T-helper 1 cell (primary cell): Measurements from ENCODE around the gene IFT122.

Source experiments
- DNase-seq, 5 donors: peaks; one replicate each; pipeline ENCODE4 v3.0.0-alpha.2; 2012 to 2020

The IFT122 gene

GRCh38 chr3:129415378-129415777 lies 24.6 kb upstream of the IFT122 start:
- DNase-seq, result no peak

GRCh38 chr3:129415830-129416229 lies 24.2 kb upstream of the IFT122 start:
- no peak for DNase-seq

DNA sequence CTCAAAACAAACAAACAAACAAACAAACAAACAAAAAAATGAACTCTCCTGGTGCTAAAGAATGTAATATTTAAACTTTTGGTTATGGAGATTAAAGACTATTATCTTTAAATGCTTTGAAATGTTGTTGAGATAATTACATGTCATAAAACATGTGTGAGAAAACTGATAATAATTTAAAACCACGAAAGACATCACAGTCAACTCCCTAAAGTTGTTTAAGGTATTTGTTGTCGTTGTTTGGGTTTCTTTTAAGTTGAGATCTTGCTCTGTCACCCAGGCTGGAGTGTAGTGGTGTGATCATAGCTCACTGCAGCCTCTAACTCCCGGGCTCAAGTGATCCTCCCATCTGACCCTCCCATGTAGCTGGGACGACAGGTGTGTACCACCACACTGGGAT lies 23.6 kb upstream of the IFT122 start:
- no peak for DNase-seq

DNA sequence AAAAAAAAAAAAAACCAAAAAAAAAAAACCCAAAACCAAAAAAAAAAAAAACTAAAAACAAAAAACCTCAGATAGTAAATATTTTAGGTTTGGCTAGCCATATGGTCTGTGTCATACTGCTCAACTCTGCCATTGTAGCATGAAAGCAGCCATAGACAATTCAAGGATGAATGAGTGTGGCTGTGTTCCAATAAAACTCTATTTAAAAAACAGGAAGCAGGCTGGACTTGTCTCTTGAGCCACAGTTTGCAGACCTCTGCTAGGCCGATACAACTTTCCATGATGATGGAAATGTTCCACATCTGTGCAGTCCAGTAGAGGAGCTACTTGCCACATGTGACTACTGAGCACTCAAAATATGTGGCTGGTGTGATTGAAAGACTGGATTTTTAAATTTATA lies 22.7 kb upstream of the IFT122 start:
- DNase-seq, result no peak

DNA sequence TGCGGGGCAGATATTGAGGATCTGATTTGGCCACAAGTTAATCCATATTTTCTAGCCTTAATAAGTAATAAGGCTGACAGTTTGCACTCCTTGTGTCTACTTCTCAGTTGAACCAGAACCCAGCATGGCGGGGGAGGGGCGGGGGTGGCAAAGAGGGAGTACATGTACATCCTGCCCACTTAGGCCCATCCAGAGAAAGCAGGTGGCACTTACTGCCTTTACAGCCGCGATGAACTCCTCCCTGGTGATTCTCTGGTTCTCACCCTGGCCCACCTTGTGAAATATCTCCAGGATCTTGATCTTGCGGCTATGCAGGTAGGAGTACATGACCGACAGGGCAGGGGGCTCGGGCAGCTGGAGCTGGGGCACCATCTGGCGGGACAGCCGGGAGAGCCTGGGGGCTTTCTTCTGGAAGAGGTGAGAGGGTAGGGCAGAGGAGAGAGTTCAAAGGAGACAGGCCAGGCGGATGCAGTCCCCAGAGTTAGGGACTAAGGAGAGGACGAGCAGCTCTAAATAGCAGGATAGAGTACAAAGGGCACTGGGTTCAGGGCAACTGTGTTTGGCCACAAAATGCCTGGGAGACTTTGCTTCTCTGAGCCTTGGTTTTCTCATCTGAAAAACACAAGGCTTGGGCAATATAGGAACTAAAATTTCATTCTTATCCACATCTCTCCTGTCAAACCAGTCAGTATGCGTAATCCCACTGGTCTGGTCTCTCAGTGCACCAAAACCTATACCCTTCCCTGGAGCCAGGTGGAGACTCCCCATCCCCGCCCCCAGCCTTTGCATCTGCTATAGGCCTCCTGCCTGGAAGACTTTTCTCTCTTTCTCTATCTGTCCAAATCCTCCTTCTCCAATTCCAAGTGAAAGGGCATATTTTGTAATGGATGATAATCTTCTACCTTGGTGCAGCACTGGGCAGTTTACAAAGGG lies 21.7 kb upstream of the IFT122 start:
- no peak for DNase-seq

DNA sequence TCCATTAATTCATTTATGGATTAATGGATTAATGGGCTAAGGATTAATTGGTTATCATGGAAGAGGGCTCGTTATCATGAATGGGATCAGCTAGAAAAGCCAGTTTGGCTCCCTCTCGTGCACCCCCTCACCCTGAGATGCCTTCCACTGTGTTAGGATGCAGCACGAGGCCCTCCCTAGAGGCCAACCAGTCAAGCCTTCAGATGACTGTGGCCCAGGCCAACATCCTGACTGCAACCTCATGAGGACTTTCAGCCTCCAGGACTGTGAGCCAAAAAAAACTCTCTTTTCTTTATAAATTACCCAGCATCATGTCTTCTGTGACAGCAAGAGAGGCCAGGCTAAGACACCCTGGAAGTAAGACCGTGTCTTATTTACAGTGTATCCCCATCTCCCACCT lies 20.5 kb upstream of the IFT122 start:
- DNase-seq, result no peak

- no peak for DNase-seq
Measured at GRCh38 chr3:129421236-129421883, 18.7 kb upstream of the IFT122 start.

DNA sequence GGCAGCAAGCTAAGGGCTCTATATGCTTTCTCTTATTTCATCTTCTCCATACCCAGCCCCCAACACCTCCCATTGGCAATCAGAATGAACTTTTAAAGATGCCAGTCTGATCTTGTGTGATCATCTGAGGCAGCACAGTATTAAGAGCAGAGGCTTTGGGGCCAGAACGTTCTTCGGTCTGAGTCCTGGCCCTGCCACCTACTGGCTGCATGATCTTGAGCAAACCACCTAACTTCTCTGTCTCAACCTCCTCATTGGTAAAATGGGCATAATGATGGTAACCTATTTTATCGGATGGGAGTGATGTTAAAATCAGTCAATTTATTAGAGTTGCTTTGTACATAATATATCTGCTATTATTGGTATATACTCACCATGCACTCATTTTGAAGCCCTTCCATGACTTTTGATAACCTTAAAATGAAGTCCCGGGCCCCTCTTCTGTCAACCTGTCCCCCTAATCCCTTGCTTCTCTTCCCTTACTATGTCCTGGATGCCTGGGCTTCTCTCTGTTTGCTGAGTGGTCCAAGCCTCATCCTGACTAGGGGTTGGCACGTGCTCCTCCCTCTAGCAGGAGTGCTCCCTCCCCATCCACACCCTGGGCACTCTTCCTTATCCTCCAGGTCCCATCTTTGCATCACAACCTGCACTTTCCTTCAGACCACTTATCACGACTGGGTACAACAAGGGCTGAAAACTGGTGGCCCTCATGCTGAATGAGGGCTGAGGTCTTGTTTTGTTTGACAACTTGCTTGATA lies 17.9 kb upstream of the IFT122 start:
- DNase-seq, result no peak

DNA sequence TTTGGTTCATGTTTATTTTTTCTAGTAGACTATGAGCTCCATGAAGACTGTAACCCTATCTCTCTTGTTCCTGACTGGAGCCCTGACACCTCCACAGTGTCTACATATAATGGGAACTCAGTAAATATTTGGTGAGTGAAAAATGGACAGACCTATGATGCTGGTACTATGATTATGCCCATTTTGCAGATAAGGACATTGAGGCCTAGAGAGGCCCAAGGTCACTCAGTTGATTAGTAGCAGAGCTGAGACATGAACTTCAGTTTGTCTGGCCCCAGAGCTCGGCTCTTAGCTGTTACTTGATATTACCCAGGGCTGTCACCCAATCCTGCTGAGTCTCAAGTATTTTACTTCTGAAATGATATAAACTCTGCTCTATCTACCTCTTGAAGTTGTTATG lies 17.1 kb upstream of the IFT122 start:
- no peak for DNase-seq

GRCh38 chr3:129424185-129424841 lies 15.7 kb upstream of the IFT122 start:
- no peak for DNase-seq

DNA sequence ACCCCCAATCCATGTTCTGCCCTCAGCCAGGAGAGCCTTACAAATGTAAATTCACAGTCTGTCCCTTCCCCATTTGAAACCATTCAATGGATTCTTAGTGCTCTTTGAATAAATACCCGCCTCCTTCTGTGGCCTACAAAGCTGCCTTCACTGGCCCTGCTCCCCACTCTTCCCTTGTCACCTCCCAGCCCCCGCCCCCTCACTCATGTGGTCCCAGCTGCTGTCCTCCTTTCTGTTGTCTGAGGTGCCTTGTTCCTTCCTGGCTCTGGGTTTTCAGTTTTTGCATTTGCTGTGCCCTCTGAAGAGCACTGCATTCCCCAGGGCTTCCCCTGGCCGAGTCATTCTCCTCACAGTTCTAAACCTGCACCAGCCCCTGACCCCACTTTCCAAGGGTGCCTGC lies 14.8 kb upstream of the IFT122 start:
- no peak for DNase-seq

- DNase-seq, result no peak
Measured at GRCh38 chr3:129425619-129426018, 14.4 kb upstream of the IFT122 start.

DNA sequence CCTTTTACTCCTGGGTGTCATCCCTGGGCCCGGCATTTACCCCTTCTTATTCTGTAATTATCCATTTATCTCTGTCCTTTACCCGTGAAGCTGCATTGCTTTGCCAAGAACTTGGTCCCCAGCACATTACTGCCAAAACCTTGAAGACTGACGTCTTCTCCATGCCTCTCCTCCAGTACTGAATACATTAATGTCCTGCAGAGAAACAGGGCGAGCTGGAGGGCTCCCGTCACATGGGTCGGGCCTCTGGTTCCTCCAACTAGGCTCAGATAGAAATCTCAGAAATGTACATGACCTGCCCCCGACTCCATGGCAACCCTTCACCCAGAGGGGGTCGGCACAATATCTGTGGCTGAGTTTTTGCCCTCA lies 12.0 kb upstream of the IFT122 start:
- no peak for DNase-seq

DNA sequence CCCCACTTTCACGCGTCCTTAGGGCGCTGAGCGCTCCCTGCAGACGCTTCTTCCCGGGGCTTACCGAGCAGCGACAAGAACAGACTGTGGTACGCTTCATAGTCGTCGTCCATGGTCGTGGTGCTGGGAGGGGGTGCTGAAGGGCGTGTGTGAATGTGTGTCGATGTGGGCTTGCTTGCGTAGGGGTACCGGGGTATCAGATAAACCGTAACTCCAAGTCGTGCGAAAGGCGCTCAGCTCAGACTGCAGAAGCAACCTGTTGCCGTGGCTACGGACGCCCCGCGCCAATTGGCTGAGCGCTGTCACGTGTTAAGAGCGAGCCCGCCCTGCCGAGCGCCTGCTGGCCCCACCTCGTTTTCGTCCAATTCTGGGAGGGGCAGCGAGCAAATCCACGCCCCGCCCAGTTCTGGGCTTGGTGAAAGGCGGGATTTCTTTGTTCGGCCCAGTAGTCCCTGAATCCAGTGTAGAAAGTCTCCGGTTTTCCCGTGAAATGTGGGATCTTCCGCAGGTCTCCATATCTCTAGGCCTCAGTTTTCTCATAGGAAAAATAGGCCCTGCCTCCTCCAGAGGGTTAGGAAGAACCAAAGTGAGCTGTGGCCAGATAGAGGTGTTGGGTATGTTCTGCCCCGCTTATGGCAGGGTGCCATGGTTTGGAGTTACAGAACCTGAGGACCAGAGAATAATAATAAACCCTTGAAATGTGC lies 11.5 kb upstream of the IFT122 start, which contains the start of gene EFCAB12:
EFCAB12 (minus strand) TSS at position 261 of the 704 bp plus-strand sequence; CDS start at position 113, 148 bp downstream.
- DNase-seq, result peak; percentile 80 to 87 (median 86)

DNA sequence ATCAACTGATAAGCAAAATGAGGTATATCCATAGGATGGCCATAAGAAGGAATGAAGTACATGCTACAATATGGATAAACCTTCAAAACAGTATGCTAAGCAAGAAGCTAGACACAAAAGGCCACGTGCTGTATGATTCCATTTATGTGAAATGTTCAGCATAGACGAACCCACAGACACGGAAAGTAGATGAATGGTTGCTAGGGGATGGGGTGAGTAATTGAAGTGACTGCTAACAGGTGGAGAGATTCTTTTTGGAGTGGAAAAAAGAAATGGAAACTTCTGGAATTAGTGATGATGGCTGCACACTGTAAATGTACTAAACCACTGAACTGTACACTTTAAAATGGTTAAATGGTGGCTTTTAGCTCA lies 11.0 kb upstream of the IFT122 start:
- DNase-seq, result no peak

DNA sequence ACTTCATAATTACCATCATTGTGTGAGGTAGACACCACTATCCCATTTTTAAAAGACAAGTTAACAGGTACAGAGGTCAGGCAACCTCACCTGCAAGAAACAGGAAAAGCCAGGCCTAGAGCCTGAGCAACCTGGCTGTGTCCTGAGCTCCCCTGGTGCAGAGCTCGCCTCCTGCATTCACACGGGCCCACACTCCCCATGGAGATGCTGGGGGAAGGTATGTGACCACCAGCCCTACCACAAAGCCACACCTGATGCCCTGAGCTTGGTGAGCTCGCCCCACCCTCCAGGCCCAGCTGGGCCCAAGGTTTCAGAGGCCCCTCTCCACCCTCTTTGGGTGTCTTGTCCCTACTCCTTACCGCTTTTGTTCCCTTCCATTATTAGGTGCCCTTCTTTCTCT lies 10.4 kb upstream of the IFT122 start:
- no peak for DNase-seq

DNA sequence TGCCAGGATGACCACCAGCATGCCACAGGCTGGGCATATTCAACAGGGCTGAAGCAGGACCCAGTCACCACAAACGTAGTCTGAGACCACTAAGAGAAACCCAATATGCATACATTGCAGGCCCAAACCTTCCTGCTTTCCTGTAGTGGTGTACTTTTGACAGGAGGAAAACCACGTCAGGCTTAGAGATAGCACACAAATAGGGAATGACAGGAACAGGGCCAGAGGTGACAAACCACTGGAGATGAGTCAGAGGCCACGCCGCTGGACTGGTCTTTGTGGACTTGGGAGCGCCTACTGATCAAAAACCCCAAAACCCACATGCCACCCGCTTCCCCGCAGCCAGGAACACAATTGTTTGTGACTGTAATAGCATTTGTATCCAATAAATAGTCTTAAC lies 8.0 kb upstream of the IFT122 start:
- DNase-seq, result no peak

DNA sequence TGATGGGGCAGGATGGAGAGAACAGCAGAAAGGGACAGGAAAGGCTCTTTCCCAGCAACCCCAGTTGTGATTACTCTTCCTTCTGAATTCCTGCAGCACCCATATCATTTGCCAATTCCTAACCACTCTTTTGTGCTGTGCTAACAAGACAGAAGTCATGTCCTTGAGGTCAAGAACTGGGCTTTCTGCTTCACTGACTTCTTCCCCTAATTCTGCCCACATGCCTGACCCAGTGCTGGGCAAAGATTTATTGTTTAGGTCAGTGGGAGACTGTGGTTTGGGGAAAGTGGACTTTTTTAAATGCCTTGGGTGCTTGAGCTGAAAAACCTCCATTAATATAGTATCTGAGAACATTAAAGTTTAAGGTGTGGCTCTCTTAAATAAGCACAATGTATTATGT lies 7.4 kb upstream of the IFT122 start:
- DNase-seq, result no peak

DNA sequence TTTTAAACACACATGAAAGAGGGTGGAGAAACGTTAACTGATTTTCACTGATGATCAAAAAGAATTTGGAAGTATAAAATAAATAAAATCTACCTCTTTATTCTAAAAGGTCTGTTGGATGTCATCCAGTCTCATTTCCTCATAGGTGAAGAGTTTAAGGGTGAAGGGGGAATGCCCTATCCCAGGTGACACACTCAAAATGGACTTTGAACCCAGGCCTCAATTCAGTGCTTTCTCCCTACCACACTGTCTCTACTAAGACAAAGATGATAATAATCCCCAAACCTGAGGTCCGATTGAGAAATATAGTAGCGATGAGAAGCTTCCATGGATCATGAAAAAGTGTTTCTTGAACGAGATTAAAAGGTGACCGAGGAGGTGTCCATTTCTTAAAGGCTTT lies 6.5 kb upstream of the IFT122 start:
- DNase-seq, result no peak

GRCh38 chr3:129434140-129434539 lies 5.9 kb upstream of the IFT122 start:
- no peak for DNase-seq

- no peak for DNase-seq
Measured at GRCh38 chr3:129435367-129435766, 4.7 kb upstream of the IFT122 start.

GRCh38 chr3:129439226-129439816 lies 703 bp upstream of the IFT122 start:
- peak; percentile 16 to 54 (median 31) for DNase-seq
